Neural cell (in vitro differentiated cells): ENCODE results near the gene DOCK7. TPM values are rescaled to one million over a fixed set of nuclear protein-coding genes. Genes with fewer than 3 reads are reported as not detected.

Source experiments
- H2AFZ ChIP-seq: fragments of 200-600, 300-800 bp; sonication (generic), shearing (Covaris generic); 2 replicates; pipeline ENCODE4 v1.6.0; 2014; ENCODE audit warnings: low read depth, mild to moderate bottlenecking, antibody characterized with exemption, low read length, moderate library complexity
- H3F3A ChIP-seq: fragments of 200-600 bp; shearing (Covaris generic); 2 replicates; pipeline ENCODE4 v1.6.1; 2016; ENCODE audit warnings: mild to moderate bottlenecking, moderate library complexity, mixed read lengths, antibody characterized with exemption, low read length; ENCODE audit not compliant: insufficient read depth, poor library complexity, severe bottlenecking
- H3K27ac ChIP-seq: fragments of 200-600, 300-800 bp; sonication (generic), shearing (Covaris generic); 2 replicates; pipeline ENCODE4 v1.5.1; 2014; ENCODE audit warnings: mild to moderate bottlenecking, low read length, moderate library complexity
- H3K27me3 ChIP-seq: fragments of 300-800, 200-600 bp; sonication (generic), shearing (Covaris generic); 2 replicates; pipeline ENCODE4 v1.6.0; 2014; ENCODE audit warnings: mild to moderate bottlenecking, low read depth, low read length, moderate library complexity; ENCODE audit not compliant: insufficient read depth
- H3K36me3 ChIP-seq: fragments of 300-800, 200-600 bp; sonication (generic), shearing (Covaris generic); 2 replicates; pipeline ENCODE4 v1.5.1; 2014; ENCODE audit warnings: mild to moderate bottlenecking, antibody characterized with exemption, low read length, moderate library complexity; ENCODE audit not compliant: insufficient read depth
- H3K4me2 ChIP-seq: fragments of 300-800, 200-600 bp; sonication (generic), shearing (Covaris generic); 2 replicates; pipeline ENCODE4 v1.6.0; 2014; ENCODE audit warnings: mild to moderate bottlenecking, low read length
- H3K4me3 ChIP-seq: fragments of 300-800, 200-600 bp; sonication (generic), shearing (Covaris generic); 2 replicates; pipeline ENCODE4 v1.5.1; 2014; ENCODE audit warnings: mild to moderate bottlenecking, low read length, moderate library complexity
- H3K79me2 ChIP-seq: fragments of 200-600 bp; shearing (Covaris generic); replicated peaks from 2 replicates; pipeline ENCODE4 v1.6.0; 2014; ENCODE audit warnings: mild to moderate bottlenecking, low read length, moderate library complexity; ENCODE audit not compliant: insufficient read depth
- H3K9ac ChIP-seq: fragments of 300-800, 200-600 bp; sonication (generic), shearing (Covaris generic); 2 replicates; pipeline ENCODE4 v1.6.1; 2016; ENCODE audit warnings: mild to moderate bottlenecking, low read length, mixed read lengths
- H3K9me2 ChIP-seq: fragments of 200-600 bp; shearing (Covaris generic); 2 replicates; pipeline ENCODE4 v1.6.1; 2016; ENCODE audit warnings: mild to moderate bottlenecking, low read length, mixed read lengths; ENCODE audit not compliant: insufficient read depth
- H3K9me3 ChIP-seq: fragments of 200-600, 300-800 bp; sonication (generic), shearing (Covaris generic); 2 replicates; pipeline ENCODE4 v1.6.1; 2016; ENCODE audit warnings: mild to moderate bottlenecking, mixed run types, low read length, moderate library complexity, mixed read lengths
- H4K20me1 ChIP-seq: fragments of 200-600 bp; shearing (Covaris generic); 2 replicates; pipeline ENCODE4 v1.6.1; 2016; ENCODE audit warnings: mild to moderate bottlenecking, mixed run types; ENCODE audit not compliant: insufficient read depth
- EP300 ChIP-seq: fragments of 450-650 bp; conservative IDR thresholded peaks from 2 replicates; pipeline ENCODE4 v1.6.1; 2014; ENCODE audit warnings: antibody characterized with exemption, mild to moderate bottlenecking, moderate library complexity; ENCODE audit not compliant: poor library complexity, severe bottlenecking
- EZH2 ChIP-seq: fragments of 200-600, 300-800 bp; shearing (Covaris generic), sonication (generic); IDR thresholded peaks from 2 replicates; pipeline ENCODE4 v1.6.1; 2014; ENCODE audit warnings: antibody characterized with exemption, low read length, borderline replicate concordance, mild to moderate bottlenecking; ENCODE audit not compliant: insufficient read depth, poor library complexity, severe bottlenecking
- MXI1 ChIP-seq: fragments of 450-650 bp; conservative IDR thresholded peaks from 2 replicates; pipeline ENCODE4 v1.6.1; 2014; ENCODE audit warnings: antibody characterized with exemption, mild to moderate bottlenecking; ENCODE audit not compliant: poor library complexity, severe bottlenecking
- POLR2AphosphoS5 ChIP-seq: IDR thresholded peaks from 2 replicates; pipeline ENCODE4 v1.6.1; 2012
- RAD21 ChIP-seq: fragments of 450-650 bp; conservative IDR thresholded peaks from 2 replicates; pipeline ENCODE4 v1.6.1; 2014; ENCODE audit warnings: antibody characterized with exemption, mild to moderate bottlenecking, moderate library complexity
- SMC3 ChIP-seq: fragments of 450-650 bp; conservative IDR thresholded peaks from 2 replicates; pipeline ENCODE4 v1.6.1; 2014; ENCODE audit warnings: antibody characterized with exemption, mild to moderate bottlenecking, moderate library complexity; ENCODE audit not compliant: poor library complexity
- TAF1 ChIP-seq: IDR thresholded peaks from 2 replicates; pipeline ENCODE4 v1.6.1; 2012; ENCODE audit warnings: low read depth
- polyA plus RNA-seq: library from polyadenylated mRNA; depleted of rRNA; stranded (reverse); fragments of >200 nt; gene quantifications from 2 replicates; pipeline ENCODE4 v1.2.3, GENCODE V29; 2014
- TF ChIP-seq, protein P1 (sequence below): IDR thresholded peaks from 2 replicates; pipeline ENCODE4 v1.6.1; 2012; ENCODE audit warnings: borderline replicate concordance
- TF ChIP-seq, protein P2 (sequence below): fragments of 450-650 bp; IDR thresholded peaks from 2 replicates; pipeline ENCODE4 v1.5.1; 2014; ENCODE audit warnings: antibody characterized with exemption, mild to moderate bottlenecking, moderate library complexity; ENCODE audit not compliant: poor library complexity, severe bottlenecking

Gene DOCK7
- polyA plus RNA-seq, 1 donor from 2014 or later, result 129 TPM

DNA sequence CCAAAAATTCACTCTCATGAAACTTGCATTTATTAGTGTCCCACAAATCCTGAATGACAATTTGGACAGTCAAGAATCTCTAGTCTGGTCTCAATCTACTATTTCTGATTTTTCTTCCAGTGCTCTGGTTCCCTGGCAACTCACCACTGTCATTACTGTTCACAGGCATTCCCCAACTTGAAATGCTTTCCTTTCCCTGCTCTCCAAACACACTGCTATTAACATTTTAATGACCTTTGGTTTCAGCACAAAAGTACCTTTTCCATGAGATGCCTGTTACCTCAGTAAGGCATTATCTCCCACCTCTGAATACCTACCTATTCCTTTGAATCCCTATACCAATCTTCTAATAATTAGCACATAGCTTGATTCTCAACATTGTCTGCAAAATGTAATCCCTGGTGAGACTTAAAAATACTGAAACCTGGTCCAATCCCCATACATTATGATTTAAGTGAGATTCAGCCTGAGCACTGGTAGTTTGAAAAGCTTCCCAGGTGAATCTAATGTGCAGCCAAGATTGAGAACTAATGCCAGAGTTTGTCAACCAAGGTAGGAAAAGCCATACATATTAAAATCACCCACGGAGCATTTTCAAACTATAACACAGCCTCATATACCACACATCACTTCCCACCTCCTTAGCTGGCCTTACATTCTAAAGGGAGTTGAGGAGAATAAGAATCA is 102.6 kb downstream of the DOCK7 start:
- Histone ChIP-seq H3K27me3 (no peaks in the 10 kb centered on the region), H2AFZ (no peak overlapping the region), H3K4me2 (no peak overlapping the region), H3K36me3 (no peaks in the 10 kb centered on the region), H3K79me2 (no peaks in the 10 kb centered on the region), H3K9me2 (no peaks in the 10 kb centered on the region), H3F3A (no peaks in the 10 kb centered on the region), H3K9me3 (no peaks in the 10 kb centered on the region), H3K27ac (no peak overlapping the region), H3K4me3 (no peak overlapping the region), H4K20me1 (no peaks in the 10 kb centered on the region), H3K9ac (no peak overlapping the region)
- TF ChIP-seq EP300 (no peak), POLR2AphosphoS5 (no peak), SMC3 (no peak), TAF1 (no peak), MXI1 (no peak), EZH2 (no peak), RAD21 (no peak)
- TF ChIP-seq, protein P1, sequence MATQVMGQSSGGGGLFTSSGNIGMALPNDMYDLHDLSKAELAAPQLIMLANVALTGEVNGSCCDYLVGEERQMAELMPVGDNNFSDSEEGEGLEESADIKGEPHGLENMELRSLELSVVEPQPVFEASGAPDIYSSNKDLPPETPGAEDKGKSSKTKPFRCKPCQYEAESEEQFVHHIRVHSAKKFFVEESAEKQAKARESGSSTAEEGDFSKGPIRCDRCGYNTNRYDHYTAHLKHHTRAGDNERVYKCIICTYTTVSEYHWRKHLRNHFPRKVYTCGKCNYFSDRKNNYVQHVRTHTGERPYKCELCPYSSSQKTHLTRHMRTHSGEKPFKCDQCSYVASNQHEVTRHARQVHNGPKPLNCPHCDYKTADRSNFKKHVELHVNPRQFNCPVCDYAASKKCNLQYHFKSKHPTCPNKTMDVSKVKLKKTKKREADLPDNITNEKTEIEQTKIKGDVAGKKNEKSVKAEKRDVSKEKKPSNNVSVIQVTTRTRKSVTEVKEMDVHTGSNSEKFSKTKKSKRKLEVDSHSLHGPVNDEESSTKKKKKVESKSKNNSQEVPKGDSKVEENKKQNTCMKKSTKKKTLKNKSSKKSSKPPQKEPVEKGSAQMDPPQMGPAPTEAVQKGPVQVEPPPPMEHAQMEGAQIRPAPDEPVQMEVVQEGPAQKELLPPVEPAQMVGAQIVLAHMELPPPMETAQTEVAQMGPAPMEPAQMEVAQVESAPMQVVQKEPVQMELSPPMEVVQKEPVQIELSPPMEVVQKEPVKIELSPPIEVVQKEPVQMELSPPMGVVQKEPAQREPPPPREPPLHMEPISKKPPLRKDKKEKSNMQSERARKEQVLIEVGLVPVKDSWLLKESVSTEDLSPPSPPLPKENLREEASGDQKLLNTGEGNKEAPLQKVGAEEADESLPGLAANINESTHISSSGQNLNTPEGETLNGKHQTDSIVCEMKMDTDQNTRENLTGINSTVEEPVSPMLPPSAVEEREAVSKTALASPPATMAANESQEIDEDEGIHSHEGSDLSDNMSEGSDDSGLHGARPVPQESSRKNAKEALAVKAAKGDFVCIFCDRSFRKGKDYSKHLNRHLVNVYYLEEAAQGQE, result no peak
- TF ChIP-seq, protein P2, sequence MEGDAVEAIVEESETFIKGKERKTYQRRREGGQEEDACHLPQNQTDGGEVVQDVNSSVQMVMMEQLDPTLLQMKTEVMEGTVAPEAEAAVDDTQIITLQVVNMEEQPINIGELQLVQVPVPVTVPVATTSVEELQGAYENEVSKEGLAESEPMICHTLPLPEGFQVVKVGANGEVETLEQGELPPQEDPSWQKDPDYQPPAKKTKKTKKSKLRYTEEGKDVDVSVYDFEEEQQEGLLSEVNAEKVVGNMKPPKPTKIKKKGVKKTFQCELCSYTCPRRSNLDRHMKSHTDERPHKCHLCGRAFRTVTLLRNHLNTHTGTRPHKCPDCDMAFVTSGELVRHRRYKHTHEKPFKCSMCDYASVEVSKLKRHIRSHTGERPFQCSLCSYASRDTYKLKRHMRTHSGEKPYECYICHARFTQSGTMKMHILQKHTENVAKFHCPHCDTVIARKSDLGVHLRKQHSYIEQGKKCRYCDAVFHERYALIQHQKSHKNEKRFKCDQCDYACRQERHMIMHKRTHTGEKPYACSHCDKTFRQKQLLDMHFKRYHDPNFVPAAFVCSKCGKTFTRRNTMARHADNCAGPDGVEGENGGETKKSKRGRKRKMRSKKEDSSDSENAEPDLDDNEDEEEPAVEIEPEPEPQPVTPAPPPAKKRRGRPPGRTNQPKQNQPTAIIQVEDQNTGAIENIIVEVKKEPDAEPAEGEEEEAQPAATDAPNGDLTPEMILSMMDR, result no peak

DNA sequence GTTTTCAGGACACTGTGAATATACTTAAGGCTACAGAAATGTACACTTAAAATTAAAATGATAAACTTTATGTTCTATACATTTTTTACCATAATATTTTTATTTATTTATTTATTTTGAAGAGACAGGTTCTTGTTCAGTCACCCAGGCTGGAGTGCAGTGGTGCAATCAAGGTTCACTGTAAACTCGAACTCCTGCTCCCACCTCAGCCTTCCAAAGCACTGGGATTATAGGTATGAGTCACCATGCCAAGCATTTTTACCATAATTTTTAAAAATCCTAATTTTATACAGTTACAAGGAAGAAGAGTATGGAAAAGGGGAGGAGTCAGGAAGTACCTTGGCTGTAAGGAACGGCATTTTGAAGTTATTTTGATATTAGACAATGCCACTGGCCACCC is 114.5 kb downstream of the DOCK7 start:
- no peak overlapping the region for H3K27ac ChIP-seq

More for the DNA sequence above, 114.5 kb downstream of the DOCK7 start:
- no peaks in the 10 kb centered on the region for H3K79me2 ChIP-seq
- H3K27me3 ChIP-seq, result no peaks in the 10 kb centered on the region
- no peaks in the 10 kb centered on the region for H3F3A ChIP-seq
- peaks cover 5% of the 10 kb centered on the region for H3K36me3 ChIP-seq
- no peaks in the 10 kb centered on the region for H3K9me3 ChIP-seq
- no peaks in the 10 kb centered on the region for H4K20me1 ChIP-seq
- no peaks in the 10 kb centered on the region for H3K9me2 ChIP-seq
- no peak overlapping the region for H2AFZ ChIP-seq
- H3K4me2 ChIP-seq, result no peak overlapping the region
- H3K4me3 ChIP-seq, result no peak overlapping the region
- no peak for TF ChIP-seq TAF1
- no peak for TF ChIP-seq MXI1
- no peak overlapping the region for H3K9ac ChIP-seq
